Astrocyte (in vitro differentiated cells and primary cell): ENCODE data around the gene KCNMA1. TPM values are rescaled to one million over a fixed set of nuclear protein-coding genes. Genes with fewer than 3 reads are reported as not detected.
A peak's percentile ranks its signal among the peaks of the same experiment; 100 is the strongest.
"Not testable (repeated sequence)": the region's sequence is repeated elsewhere in the genome, so short reads cannot be mapped to it uniquely, and the experiment has no call there.

Experiments
- DNase-seq: peaks from one replicate; pipeline ENCODE4 v3.0.0-alpha.2; 2010; ENCODE audit warnings: low read depth
- FAIRE-seq: peaks from 2 replicates; lab custom pipeline; 2011; peaks lifted over from hg19 to GRCh38; lab: Jason Lieb, UNC
- H2AFZ ChIP-seq: 2 replicates; pipeline ENCODE4 v1.6.0; 2012; ENCODE audit warnings: low read depth, low read length, inconsistent platforms
- H3K27ac ChIP-seq: 2 replicates; pipeline ENCODE4 v1.5.1; 2011; ENCODE audit warnings: low read depth, low read length, inconsistent platforms
- H3K27me3 ChIP-seq: 2 replicates; pipeline ENCODE4 v1.6.0; 2011; ENCODE audit warnings: low read length, inconsistent platforms; ENCODE audit not compliant: insufficient read depth
- H3K36me3 ChIP-seq: 2 replicates; pipeline ENCODE4 v1.5.1; 2011; ENCODE audit warnings: low read length, inconsistent platforms; ENCODE audit not compliant: insufficient read depth
- H3K4me1 ChIP-seq: 2 replicates; pipeline ENCODE4 v1.5.1; 2011; ENCODE audit warnings: low read length, inconsistent platforms; ENCODE audit not compliant: insufficient read depth
- H3K4me2 ChIP-seq: 2 replicates; pipeline ENCODE4 v1.6.0; 2012; ENCODE audit warnings: low read length, inconsistent platforms
- H3K4me3 ChIP-seq: 2 replicates; pipeline ENCODE4 v1.5.1; 2011; ENCODE audit warnings: low read depth, mild to moderate bottlenecking, low read length, inconsistent platforms; ENCODE audit not compliant: insufficient read depth
- H3K79me2 ChIP-seq: 2 replicates; pipeline ENCODE4 v1.6.0; 2012; ENCODE audit warnings: mild to moderate bottlenecking, low read length, inconsistent platforms; ENCODE audit not compliant: insufficient read depth
- H3K9ac ChIP-seq: 2 replicates; pipeline ENCODE4 v1.6.0; 2012; ENCODE audit warnings: mild to moderate bottlenecking, low read length, inconsistent platforms
- H3K9me3 ChIP-seq: 2 replicates; pipeline ENCODE4 v1.5.1; 2012; ENCODE audit warnings: low read depth, mild to moderate bottlenecking, low read length, inconsistent platforms; ENCODE audit not compliant: insufficient read depth
- H4K20me1 ChIP-seq: 2 replicates; pipeline ENCODE4 v1.6.0; 2012; ENCODE audit warnings: low read length, inconsistent platforms; ENCODE audit not compliant: insufficient read depth
- H3K27ac Mint-ChIP-seq: one replicate; pipeline ENCODE4 v1.8.0; 2021; ENCODE audit warnings: mild to moderate bottlenecking, mixed read lengths; ENCODE audit not compliant: unreplicated experiment
- H3K27me3 Mint-ChIP-seq: one replicate; pipeline ENCODE4 v1.8.0; 2021; ENCODE audit warnings: low read depth, mixed read lengths; ENCODE audit not compliant: unreplicated experiment
- H3K36me3 Mint-ChIP-seq: one replicate; pipeline ENCODE4 v1.8.0; 2021; ENCODE audit warnings: low read depth, mixed read lengths; ENCODE audit not compliant: unreplicated experiment
- H3K4me1 Mint-ChIP-seq: one replicate; pipeline ENCODE4 v1.8.0; 2021; ENCODE audit warnings: low read depth, mixed read lengths; ENCODE audit not compliant: unreplicated experiment
- H3K4me3 Mint-ChIP-seq: one replicate; pipeline ENCODE4 v1.8.0; 2021; ENCODE audit warnings: mild to moderate bottlenecking, moderate library complexity, mixed read lengths; ENCODE audit not compliant: unreplicated experiment
- H3K9me3 Mint-ChIP-seq: one replicate; pipeline ENCODE4 v1.8.0; 2021; ENCODE audit warnings: mild to moderate bottlenecking, mixed read lengths; ENCODE audit not compliant: unreplicated experiment
- CTCF ChIP-seq: IDR thresholded peaks from 2 replicates; pipeline ENCODE4 v1.5.1; 2011; ENCODE audit warnings: low read depth, mild to moderate bottlenecking, inconsistent platforms, low read length, moderate library complexity; ENCODE audit not compliant: insufficient read depth
- EZH2 ChIP-seq: IDR thresholded peaks from 2 replicates; pipeline ENCODE4 v1.6.1; 2012; ENCODE audit warnings: mild to moderate bottlenecking, low read length, inconsistent platforms; ENCODE audit not compliant: insufficient read depth
- total RNA-seq: library from RNA; stranded (reverse); gene quantifications from 2 replicates; pipeline ENCODE4 v1.2.1, GENCODE V29; 2021

The KCNMA1 gene
- total RNA-seq, 1 donor from 2014 or later, result 45.8 TPM

- Histone ChIP-seq H3K27me3 (peaks cover 4% of the 10 kb centered on the region), H3K36me3 (no peaks in the 10 kb centered on the region), H3K9ac (no peak overlapping the region), H3K27ac (no peak overlapping the region), H3K4me3 (no peak overlapping the region), H2AFZ (no peak overlapping the region), H4K20me1 (no peaks in the 10 kb centered on the region), H3K4me1 (peaks cover 4% of the 10 kb centered on the region), H3K79me2 (no peaks in the 10 kb centered on the region), H3K9me3 (peaks cover 4% of the 10 kb centered on the region), H3K4me2 (no peak overlapping the region)
- Mint-ChIP-seq H3K27ac (no peak overlapping the region), H3K4me1 (peaks cover 1% of the 10 kb centered on the region), H3K36me3 (no peaks in the 10 kb centered on the region), H3K4me3 (no peak overlapping the region), H3K27me3 (peaks cover 2% of the 10 kb centered on the region), H3K9me3 (peaks cover 5% of the 10 kb centered on the region)
- TF ChIP-seq EZH2, result no peak
- no peak for TF ChIP-seq CTCF
- FAIRE-seq (no peak), DNase-seq (no peak)
Measured at GRCh38 chr10:77664008-77664407, 26.4 kb upstream of the KCNMA1 start.

- Mint-ChIP-seq H3K4me3 (no peak overlapping the region), H3K27me3 (no peaks in the 10 kb centered on the region), H3K4me1 (peaks cover 1% of the 10 kb centered on the region), H3K27ac (no peak overlapping the region), H3K9me3 (peaks cover 10% of the 10 kb centered on the region), H3K36me3 (peaks cover 2% of the 10 kb centered on the region)
- H3K4me1 ChIP-seq, result peaks cover 4% of the 10 kb centered on the region
- TF ChIP-seq EZH2, result no peak
- no peak for TF ChIP-seq CTCF
- H3K79me2 ChIP-seq, result no peaks in the 10 kb centered on the region
- H3K27me3 ChIP-seq, result no peaks in the 10 kb centered on the region
- H3K9me3 ChIP-seq, result peaks cover 4% of the 10 kb centered on the region
- FAIRE-seq (no peak), DNase-seq (no peak)
- H3K4me2 ChIP-seq, result no peak overlapping the region
- no peak overlapping the region for H3K27ac ChIP-seq
- no peaks in the 10 kb centered on the region for H4K20me1 ChIP-seq
- no peak overlapping the region for H3K9ac ChIP-seq
- H3K36me3 ChIP-seq, result no peaks in the 10 kb centered on the region
- H2AFZ ChIP-seq, result no peak overlapping the region
- H3K4me3 ChIP-seq, result no peak overlapping the region
Measured at GRCh38 chr10:77661674-77662073, 24.1 kb upstream of the KCNMA1 start.

GRCh38 chr10:77661100-77661499 lies 23.5 kb upstream of the KCNMA1 start:
- H3K4me3 ChIP-seq, result no peak overlapping the region
- Mint-ChIP-seq H3K27ac (no peak overlapping the region), H3K9me3 (peaks cover 13% of the 10 kb centered on the region), H3K36me3 (peaks cover 2% of the 10 kb centered on the region), H3K4me3 (no peak overlapping the region), H3K4me1 (peaks cover 1% of the 10 kb centered on the region), H3K27me3 (peaks cover 5% of the 10 kb centered on the region)
- peaks cover 4% of the 10 kb centered on the region for H3K9me3 ChIP-seq
- no peak overlapping the region for H2AFZ ChIP-seq
- peaks cover 4% of the 10 kb centered on the region for H3K4me1 ChIP-seq
- H4K20me1 ChIP-seq, result no peaks in the 10 kb centered on the region
- TF ChIP-seq CTCF, result no peak
- TF ChIP-seq EZH2, result no peak
- H3K79me2 ChIP-seq, result no peaks in the 10 kb centered on the region
- no peak for DNase-seq
- no peak overlapping the region for H3K4me2 ChIP-seq
- H3K27ac ChIP-seq, result no peak overlapping the region
- FAIRE-seq, result no peak
- H3K27me3 ChIP-seq, result no peaks in the 10 kb centered on the region
- no peaks in the 10 kb centered on the region for H3K36me3 ChIP-seq
- no peak overlapping the region for H3K9ac ChIP-seq

GRCh38 chr10:77659046-77659670 lies 21.6 kb upstream of the KCNMA1 start:
- Mint-ChIP-seq H3K27ac (peak overlapping the region; percentile 37), H3K9me3 (peaks cover 13% of the 10 kb centered on the region)
- H3K9ac ChIP-seq, H3K36me3 Mint-ChIP-seq, DNase-seq, H3K27me3 ChIP-seq, H3K4me3 Mint-ChIP-seq, H3K4me2 ChIP-seq, H3K4me3 ChIP-seq, H3K4me1 Mint-ChIP-seq, FAIRE-seq, H3K9me3 ChIP-seq, H3K27ac ChIP-seq, H3K27me3 Mint-ChIP-seq, H3K79me2 ChIP-seq, H3K4me1 ChIP-seq, H2AFZ ChIP-seq, H3K36me3 ChIP-seq, H4K20me1 ChIP-seq: not testable (repeated sequence)
